Suprapubic skin (tissue), 4 donors: ENCODE results near the gene SGCE. TPM values are rescaled to one million over a fixed set of nuclear protein-coding genes. Genes with fewer than 3 reads are reported as not detected.

ENCODE experiments used
- DNase-seq, 2 donors: peaks; one replicate each; pipeline ENCODE4 v3.0.0-alpha.2; 2019; ENCODE audit warnings: low spot score in 2 of 2
- H3K27ac ChIP-seq: fragments of 200-600 bp; sonication (generic); one replicate; pipeline ENCODE4 v1.5.1; 2019
- H3K27me3 ChIP-seq: fragments of 200-600 bp; sonication (generic); one replicate; pipeline ENCODE4 v1.5.1; 2019
- H3K36me3 ChIP-seq: fragments of 200-600 bp; sonication (generic); one replicate; pipeline ENCODE4 v1.5.1; 2019
- H3K4me1 ChIP-seq: fragments of 200-600 bp; sonication (generic); one replicate; pipeline ENCODE4 v1.5.1; 2019
- H3K4me3 ChIP-seq: fragments of 200-600 bp; sonication (generic); one replicate; pipeline ENCODE4 v1.5.1; 2019; ENCODE audit warnings: mild to moderate bottlenecking
- H3K9me3 ChIP-seq: fragments of 200-600 bp; sonication (generic); one replicate; pipeline ENCODE4 v1.5.1; 2019
- CTCF ChIP-seq, 2 donors: fragments of 200-600 bp in 1 of 2; fragments of 450-650 bp in 1 of 2; sonication (generic) in 1 of 2; IDR thresholded peaks; one replicate each; pipeline ENCODE4 v1.5.1; 2016 to 2019; ENCODE audit warnings: antibody characterized with exemption in 2 of 2, mild to moderate bottlenecking in 1 of 2, moderate library complexity in 1 of 2
- EP300 ChIP-seq: sonication (generic); formaldehyde crosslinking; IDR thresholded peaks from one replicate; pipeline ENCODE4 v1.6.1; 2017; ENCODE audit warnings: antibody characterized with exemption
- POLR2A ChIP-seq, 2 donors: fragments of 450-650 bp; IDR thresholded peaks; one replicate each; pipeline ENCODE4 v1.6.1; 2017; ENCODE audit warnings: antibody characterized with exemption in 2 of 2, mild to moderate bottlenecking in 2 of 2, moderate library complexity in 2 of 2
- POLR2AphosphoS5 ChIP-seq, 3 donors: sonication (generic); formaldehyde crosslinking; IDR thresholded peaks; one replicate each; pipeline ENCODE4 v1.6.1; 2017; ENCODE audit warnings: antibody characterized with exemption in 3 of 3
- WGBS: methylation state at CpG from one replicate; pipeline ENCODE4 v1.1.5; 2018; 5-methylcytosine and 5-hydroxymethylcytosine counted together
- total RNA-seq, 4 donors: library from RNA; depleted of rRNA; stranded (reverse); fragments of >200 nt; gene quantifications; one replicate each; pipeline ENCODE4 v1.1.0, GENCODE V29; 2016

Gene SGCE
- total RNA-seq, 4 donors from 2014 or later = 6.3 to 20.0 (median 13.2) TPM

DNA sequence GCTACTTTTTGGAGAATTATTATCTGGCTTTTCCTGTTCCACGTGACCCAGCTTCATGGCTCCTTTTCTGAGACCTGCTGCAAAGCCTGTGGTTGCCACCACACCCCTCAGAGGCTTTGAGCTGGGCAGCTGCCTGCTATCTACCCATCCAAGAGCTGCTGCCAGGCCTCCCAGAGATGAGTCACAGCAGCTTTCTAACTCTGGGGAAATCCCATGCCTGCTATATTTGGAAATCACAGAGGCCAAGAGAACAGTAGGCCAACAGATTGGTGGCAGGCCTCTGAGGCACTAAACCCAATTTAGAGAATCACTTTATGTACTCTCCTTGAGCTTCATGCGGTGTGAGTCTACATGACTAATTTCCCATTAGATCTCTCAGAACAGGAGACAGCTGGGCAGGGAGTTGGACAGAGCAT lies 35.2 kb downstream of the SGCE start:
- Histone ChIP-seq H3K4me3 (no peak overlapping the region), H3K27ac (no peak overlapping the region), H3K4me1 (peaks cover 15% of the 10 kb centered on the region), H3K36me3 (no peaks in the 10 kb centered on the region), H3K27me3 (no peaks in the 10 kb centered on the region), H3K9me3 (no peaks in the 10 kb centered on the region)
- no peak for TF ChIP-seq POLR2AphosphoS5 (IDR thresholded peaks at IDR 0.05)
- no peak for TF ChIP-seq EP300
- TF ChIP-seq POLR2A (IDR thresholded peaks at IDR 0.05) = no peak
- TF ChIP-seq CTCF (IDR thresholded peaks at IDR 0.05) = no peak
- DNase-seq = peak; percentile 75 to 79
- WGBS = 0% methylated on average over 2 of the region's 2 CpGs

- 81% methylated on average over 1 of the region's 1 CpG for WGBS
- TF ChIP-seq POLR2AphosphoS5 (IDR thresholded peaks at IDR 0.05) (no peak), CTCF (IDR thresholded peaks at IDR 0.05) (no peak), EP300 (no peak), POLR2A (IDR thresholded peaks at IDR 0.05) (no peak)
- no peaks in the 10 kb centered on the region for H3K9me3 ChIP-seq
Observed at GRCh38 chr7:94618126-94618525, 37.8 kb downstream of the SGCE start.

GRCh38 chr7:94616855-94617254 lies 39.1 kb downstream of the SGCE start:
- Histone ChIP-seq H3K27ac (no peak overlapping the region), H3K36me3 (no peaks in the 10 kb centered on the region), H3K4me3 (no peak overlapping the region), H3K27me3 (no peaks in the 10 kb centered on the region), H3K9me3 (no peaks in the 10 kb centered on the region), H3K4me1 (peaks cover 15% of the 10 kb centered on the region)
- no peak for DNase-seq
- TF ChIP-seq CTCF (IDR thresholded peaks at IDR 0.05) (no peak), POLR2AphosphoS5 (IDR thresholded peaks at IDR 0.05) (no peak), EP300 (no peak), POLR2A (IDR thresholded peaks at IDR 0.05) (no peak)
- WGBS = 94% methylated on average over 3 of the region's 3 CpGs

More at GRCh38 chr7:94618126-94618525, 37.8 kb downstream of the SGCE start:
- Histone ChIP-seq H3K4me3 (no peak overlapping the region), H3K36me3 (no peaks in the 10 kb centered on the region), H3K27ac (no peak overlapping the region), H3K27me3 (no peaks in the 10 kb centered on the region), H3K4me1 (peaks cover 15% of the 10 kb centered on the region)
- DNase-seq = no peak

DNA sequence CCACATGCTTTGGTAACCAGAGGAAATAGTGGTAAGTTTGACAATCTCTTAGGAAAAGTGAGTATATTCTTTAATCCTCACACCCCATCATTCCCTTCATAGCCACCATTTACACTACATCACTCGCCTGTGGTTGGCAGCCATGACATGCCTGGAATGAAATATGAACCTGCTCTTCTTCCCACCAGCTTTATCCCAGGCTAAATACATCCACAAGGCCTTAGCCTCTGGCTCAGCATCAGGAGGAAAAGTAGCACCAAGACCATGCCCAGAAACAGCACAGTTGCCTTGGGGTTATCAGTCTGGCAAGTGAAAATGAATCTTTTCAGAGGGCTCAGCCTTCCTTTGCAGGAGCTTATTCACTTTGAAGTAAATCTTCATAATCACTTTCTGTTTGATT lies 40.3 kb downstream of the SGCE start:
- Histone ChIP-seq H3K36me3 (no peaks in the 10 kb centered on the region), H3K9me3 (no peaks in the 10 kb centered on the region), H3K4me3 (no peak overlapping the region), H3K27ac (no peak overlapping the region), H3K4me1 (peaks cover 5% of the 10 kb centered on the region), H3K27me3 (no peaks in the 10 kb centered on the region)
- DNase-seq = no peak
- 96% methylated on average over 1 of the region's 1 CpG for WGBS
- TF ChIP-seq CTCF (IDR thresholded peaks at IDR 0.05) (no peak), POLR2A (IDR thresholded peaks at IDR 0.05) (no peak), EP300 (no peak), POLR2AphosphoS5 (IDR thresholded peaks at IDR 0.05) (no peak)

DNA sequence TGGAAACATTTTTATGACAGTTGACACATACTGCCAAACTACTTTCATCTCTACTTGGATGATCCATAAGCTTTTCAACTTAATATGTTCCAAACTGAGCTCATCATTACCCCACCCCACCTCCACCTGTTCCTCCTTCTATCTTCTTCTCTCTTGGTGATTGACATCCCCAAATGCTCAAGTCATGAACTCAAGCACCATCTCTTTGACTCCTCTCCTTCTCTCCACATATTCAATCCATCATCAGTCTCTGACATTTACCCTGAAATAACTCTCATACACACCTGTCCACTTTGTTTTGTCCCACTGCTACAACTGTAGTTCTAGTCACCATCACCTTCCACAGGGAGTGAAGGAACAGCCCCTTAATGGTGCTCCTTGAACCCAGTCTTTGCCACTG lies 43.3 kb downstream of the SGCE start:
- H3K4me1 ChIP-seq = no peaks in the 10 kb centered on the region
- no peak overlapping the region for H3K27ac ChIP-seq
- no peaks in the 10 kb centered on the region for H3K9me3 ChIP-seq
- no peaks in the 10 kb centered on the region for H3K27me3 ChIP-seq
- no peak overlapping the region for H3K4me3 ChIP-seq
- H3K36me3 ChIP-seq = no peaks in the 10 kb centered on the region
- no peak for DNase-seq
- no peak for TF ChIP-seq POLR2A (IDR thresholded peaks at IDR 0.05)
- no peak for TF ChIP-seq POLR2AphosphoS5 (IDR thresholded peaks at IDR 0.05)
- TF ChIP-seq CTCF (IDR thresholded peaks at IDR 0.05) = no peak
- TF ChIP-seq EP300 = no peak
